Activated CD4-positive, alpha-beta T cell treated with anti-CD3 and anti-CD28 coated beads for 36 hours (primary cell): Measurements from ENCODE around the gene MAN2C1. TPM values are rescaled to one million over a fixed set of nuclear protein-coding genes. Genes with fewer than 3 reads are reported as not detected.
"Not testable (repeated sequence)": the region's sequence is repeated elsewhere in the genome, so short reads cannot be mapped to it uniquely, and the experiment has no call there.

ENCODE experiments used
- ATAC-seq: fragments of 200-7000 bp; cut with Tn5 transposase; one replicate; pipeline ENCODE4 v1.10.0; 2021; ENCODE audit warnings: mild to moderate bottlenecking, moderate library complexity
- CTCF ChIA-PET: fragments of 350-600 bp; sonication (Branson Sonifier 250); formaldehyde crosslinking; loops from one replicate; lab custom pipeline; 2021; ENCODE audit warnings: antibody characterized with exemption; lab: Charles Lee
- POLR2A ChIA-PET: fragments of 350-600 bp; sonication (Branson Sonifier 250); formaldehyde crosslinking; loops from one replicate; lab custom pipeline; 2021; ENCODE audit warnings: antibody characterized with exemption, inconsistent platforms; lab: Charles Lee
- DNase-seq: peaks from one replicate; pipeline ENCODE4 v3.0.0-alpha.2; 2020
- H3K27ac Mint-ChIP-seq: one replicate; pipeline ENCODE4 v1.8.0; 2021; ENCODE audit warnings: mixed read lengths
- H3K27me3 Mint-ChIP-seq: one replicate; pipeline ENCODE4 v1.8.0; 2021; ENCODE audit warnings: mixed read lengths
- H3K36me3 Mint-ChIP-seq: one replicate; pipeline ENCODE4 v1.8.0; 2021; ENCODE audit warnings: low read depth, mixed read lengths
- H3K4me1 Mint-ChIP-seq: one replicate; pipeline ENCODE4 v1.8.0; 2021; ENCODE audit warnings: mixed read lengths
- H3K4me3 Mint-ChIP-seq: one replicate; pipeline ENCODE4 v1.8.0; 2021; ENCODE audit warnings: mild to moderate bottlenecking, moderate library complexity, mixed read lengths
- H3K9me3 Mint-ChIP-seq: one replicate; pipeline ENCODE4 v1.8.0; 2021; ENCODE audit warnings: low read depth, mixed read lengths
- intact Hi-C, 2 experiments: fragments of 100-400 bp; cut with DNase I in 1 of 2; cut with micrococcal nuclease in 1 of 2; formaldehyde crosslinking; loops; one replicate each; pipeline versions ENCODE4 v1.14.2 to v1.15.1; 2022 to 2024; cut with DNase I, micrococcal nuclease
- total RNA-seq, 2 experiments: library from RNA; stranded (reverse); gene quantifications; one replicate each; pipeline ENCODE4 v1.2.3, GENCODE V29; 2021

MAN2C1 gene
- total RNA-seq, 2 experiments from 2014 or later: 119 to 181 TPM

- ATAC-seq (no peak), DNase-seq (no peak)
- Mint-ChIP-seq H3K4me3 (no peak overlapping the region), H3K36me3 (no peaks in the 10 kb centered on the region), H3K27me3 (peaks cover 2% of the 10 kb centered on the region), H3K9me3 (no peaks in the 10 kb centered on the region), H3K27ac (no peak overlapping the region), H3K4me1 (no peaks in the 10 kb centered on the region)
- intact Hi-C loops: no loop called here
- CTCF ChIA-PET: no interaction called here
- POLR2A ChIA-PET: no interaction called here
Observed at GRCh38 chr15:75327005-75327404, 41.4 kb downstream of the MAN2C1 start.

GRCh38 chr15:75325922-75326321, 42.5 kb downstream of the MAN2C1 start:
- Mint-ChIP-seq H3K4me3 (no peak overlapping the region), H3K27me3 (peaks cover 2% of the 10 kb centered on the region), H3K36me3 (no peaks in the 10 kb centered on the region), H3K27ac (no peak overlapping the region), H3K9me3 (no peaks in the 10 kb centered on the region), H3K4me1 (no peaks in the 10 kb centered on the region)
- ChIA-PET CTCF (no interaction called here), POLR2A (no interaction called here)
- DNase-seq: no peak
- ATAC-seq: no peak
- intact Hi-C loops: no loop called here

GRCh38 chr15:75321711-75322110, 46.7 kb downstream of the MAN2C1 start:
- no peak overlapping the region for H3K27ac Mint-ChIP-seq
- CTCF ChIA-PET: interaction anchor here (0.9 kb wide), 1 partner anchor 318 kb away, joined by 5 read pairs; the partner anchor contains the start of gene IMP3
- ATAC-seq: no peak
- H3K9me3 Mint-ChIP-seq: no peaks in the 10 kb centered on the region
- H3K4me1 Mint-ChIP-seq: no peaks in the 10 kb centered on the region
- H3K36me3 Mint-ChIP-seq: no peaks in the 10 kb centered on the region
- intact Hi-C loops: no loop called here
- no peak for DNase-seq
- POLR2A ChIA-PET: no interaction called here
- no peak overlapping the region for H3K4me3 Mint-ChIP-seq
- no peaks in the 10 kb centered on the region for H3K27me3 Mint-ChIP-seq

GRCh38 chr15:75319231-75319897, 49.0 kb downstream of the MAN2C1 start:
- POLR2A ChIA-PET, H3K4me1 Mint-ChIP-seq, H3K36me3 Mint-ChIP-seq, intact Hi-C loops, H3K9me3 Mint-ChIP-seq, H3K27ac Mint-ChIP-seq, H3K27me3 Mint-ChIP-seq, ATAC-seq, H3K4me3 Mint-ChIP-seq, DNase-seq: not testable (repeated sequence)
- CTCF ChIA-PET: interaction anchor here (0.6 kb wide), 1 partner anchor 296 kb away, joined by 3 read pairs; no protein-coding TSS in a partner anchor

GRCh38 chr15:75314552-75315290, 53.7 kb downstream of the MAN2C1 start:
- Mint-ChIP-seq H3K27ac (no peak overlapping the region), H3K4me3 (no peak overlapping the region), H3K36me3 (no peaks in the 10 kb centered on the region), H3K9me3 (no peaks in the 10 kb centered on the region), H3K4me1 (peaks cover 3% of the 10 kb centered on the region), H3K27me3 (peaks cover 2% of the 10 kb centered on the region)
- DNase-seq (no peak), ATAC-seq (no peak)
- ChIA-PET CTCF (no interaction called here), POLR2A (no interaction called here)
- intact Hi-C loops: loop anchor here in 1 of 2 experiments (5.0 kb wide), 1 partner anchor 82 kb away; no protein-coding TSS in a partner anchor

GRCh38 chr15:75313116-75313845, 55.1 kb downstream of the MAN2C1 start:
- ATAC-seq (no peak), DNase-seq (no peak)
- Mint-ChIP-seq H3K27ac (no peak overlapping the region), H3K27me3 (peaks cover 4% of the 10 kb centered on the region), H3K9me3 (no peaks in the 10 kb centered on the region), H3K4me1 (peaks cover 3% of the 10 kb centered on the region), H3K36me3 (no peaks in the 10 kb centered on the region), H3K4me3 (no peak overlapping the region)
- POLR2A ChIA-PET: no interaction called here
- intact Hi-C loops: loop anchor here in 1 of 2 experiments (5.0 kb wide), 1 partner anchor 81 kb away; no protein-coding TSS in a partner anchor
- CTCF ChIA-PET: no interaction called here

GRCh38 chr15:75312548-75312947, 55.9 kb downstream of the MAN2C1 start:
- ATAC-seq, H3K9me3 Mint-ChIP-seq, H3K4me3 Mint-ChIP-seq, H3K36me3 Mint-ChIP-seq, H3K4me1 Mint-ChIP-seq, H3K27ac Mint-ChIP-seq, POLR2A ChIA-PET, H3K27me3 Mint-ChIP-seq: not testable (repeated sequence)
- CTCF ChIA-PET: interaction anchor here (0.6 kb wide), 1 partner anchor 68 kb away, joined by 4 read pairs; no protein-coding TSS in a partner anchor
- peak; percentile 13 for DNase-seq
- intact Hi-C loops: loop anchor here in 1 of 2 experiments (5.0 kb wide), 1 partner anchor 80 kb away; no protein-coding TSS in a partner anchor

GRCh38 chr15:75309711-75310110, 58.7 kb downstream of the MAN2C1 start:
- DNase-seq (no peak), ATAC-seq (no peak)
- Mint-ChIP-seq H3K4me3 (no peak overlapping the region), H3K9me3 (no peaks in the 10 kb centered on the region), H3K36me3 (no peaks in the 10 kb centered on the region), H3K4me1 (peaks cover 3% of the 10 kb centered on the region), H3K27ac (no peak overlapping the region), H3K27me3 (peaks cover 16% of the 10 kb centered on the region)
- intact Hi-C loops: loop anchor here in 1 of 2 experiments (5.0 kb wide), 1 partner anchor 77 kb away; no protein-coding TSS in a partner anchor
- CTCF ChIA-PET: no interaction called here
- POLR2A ChIA-PET: no interaction called here

GRCh38 chr15:75307778-75308390, 60.5 kb downstream of the MAN2C1 start:
- Mint-ChIP-seq H3K27me3 (peaks cover 23% of the 10 kb centered on the region), H3K4me1 (peaks cover 3% of the 10 kb centered on the region), H3K4me3 (no peak overlapping the region), H3K27ac (no peak overlapping the region), H3K36me3 (no peaks in the 10 kb centered on the region), H3K9me3 (no peaks in the 10 kb centered on the region)
- intact Hi-C loops: no loop called here
- CTCF ChIA-PET: interaction anchor here (0.7 kb wide), 1 partner anchor 235 kb away, joined by 3 read pairs; no protein-coding TSS in a partner anchor
- peak; percentile 33 for ATAC-seq
- POLR2A ChIA-PET: no interaction called here
- DNase-seq: peak; percentile 50

- CTCF ChIA-PET: interaction anchor here (0.9 kb wide), 1 partner anchor 97 kb away, joined by 4 read pairs; no protein-coding TSS in a partner anchor
- intact Hi-C loops: no loop called here
Observed at GRCh38 chr15:75306188-75306587, 62.2 kb downstream of the MAN2C1 start.

More at GRCh38 chr15:75306188-75306587, 62.2 kb downstream of the MAN2C1 start:
- Mint-ChIP-seq H3K36me3 (no peaks in the 10 kb centered on the region), H3K27ac (no peak overlapping the region), H3K9me3 (no peaks in the 10 kb centered on the region), H3K4me1 (no peaks in the 10 kb centered on the region), H3K4me3 (no peak overlapping the region), H3K27me3 (peaks cover 23% of the 10 kb centered on the region)
- DNase-seq (no peak), ATAC-seq (no peak)
- POLR2A ChIA-PET: no interaction called here
